Mammary epithelial cell (primary cell): Measurements from ENCODE around the gene NLRP11.
"Not testable (repeated sequence)": the region's sequence is repeated elsewhere in the genome, so short reads cannot be mapped to it uniquely, and the experiment has no call there.

Experiments
- CTCF ChIP-seq, 2 donors: IDR thresholded peaks in 1 of 2; conservative IDR thresholded peaks in 1 of 2; 2 replicates each; pipeline ENCODE4 v1.5.1; 2011 to 2012; ENCODE audit warnings: inconsistent platforms in 2 of 2, low read length in 2 of 2, mild to moderate bottlenecking in 2 of 2, control low read depth in 1 of 2, low read depth in 1 of 2; ENCODE audit not compliant: insufficient read depth in 1 of 2; ENCODE audit errors: extremely low read depth in 1 of 2
- EZH2 ChIP-seq: IDR thresholded peaks from 2 replicates; pipeline ENCODE4 v1.6.1; 2012; ENCODE audit warnings: low read length, inconsistent platforms, borderline replicate concordance

- TF ChIP-seq CTCF (conservative IDR thresholded peaks at IDR 0.05 in 1 of 2, IDR thresholded peaks at IDR 0.05 in 1 of 2; ENCODE audit: extremely low read depth in 1 of 2, insufficient read depth in 1 of 2, low read depth in 1 of 2, low read length in 2 of 2); EZH2: not testable (repeated sequence)
These were observed 75.0 kb downstream of the NLRP11 start for GRCh38 chr19:55756808-55757207.
